ENCODE data around the gene NAGK.
"Not testable (repeated sequence)": the region's sequence is repeated elsewhere in the genome, so short reads cannot be mapped to it uniquely, and the experiment has no call there.

The NAGK gene

DNA sequence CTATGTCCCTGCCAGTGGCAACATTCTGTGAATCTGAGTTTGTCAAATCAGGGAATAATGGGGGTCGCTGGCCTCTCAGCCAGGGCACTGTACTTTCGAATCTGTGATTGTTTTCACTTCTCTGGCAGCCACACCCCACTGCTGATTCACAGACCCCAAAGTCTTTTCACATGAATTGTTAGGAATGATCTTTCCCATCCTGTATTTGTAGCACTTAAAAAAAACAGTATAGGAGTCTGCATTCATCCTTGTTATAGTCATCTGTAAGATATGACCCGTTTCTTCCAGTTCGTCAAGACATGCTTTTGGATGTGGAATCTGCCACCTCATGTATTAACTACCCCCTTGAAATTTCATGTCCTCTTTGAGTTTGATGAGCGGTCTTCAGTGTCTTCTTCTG, 928 bp downstream of the NAGK start:
- DNase-seq (ENCODE audit: low read depth), result no peak

DNA sequence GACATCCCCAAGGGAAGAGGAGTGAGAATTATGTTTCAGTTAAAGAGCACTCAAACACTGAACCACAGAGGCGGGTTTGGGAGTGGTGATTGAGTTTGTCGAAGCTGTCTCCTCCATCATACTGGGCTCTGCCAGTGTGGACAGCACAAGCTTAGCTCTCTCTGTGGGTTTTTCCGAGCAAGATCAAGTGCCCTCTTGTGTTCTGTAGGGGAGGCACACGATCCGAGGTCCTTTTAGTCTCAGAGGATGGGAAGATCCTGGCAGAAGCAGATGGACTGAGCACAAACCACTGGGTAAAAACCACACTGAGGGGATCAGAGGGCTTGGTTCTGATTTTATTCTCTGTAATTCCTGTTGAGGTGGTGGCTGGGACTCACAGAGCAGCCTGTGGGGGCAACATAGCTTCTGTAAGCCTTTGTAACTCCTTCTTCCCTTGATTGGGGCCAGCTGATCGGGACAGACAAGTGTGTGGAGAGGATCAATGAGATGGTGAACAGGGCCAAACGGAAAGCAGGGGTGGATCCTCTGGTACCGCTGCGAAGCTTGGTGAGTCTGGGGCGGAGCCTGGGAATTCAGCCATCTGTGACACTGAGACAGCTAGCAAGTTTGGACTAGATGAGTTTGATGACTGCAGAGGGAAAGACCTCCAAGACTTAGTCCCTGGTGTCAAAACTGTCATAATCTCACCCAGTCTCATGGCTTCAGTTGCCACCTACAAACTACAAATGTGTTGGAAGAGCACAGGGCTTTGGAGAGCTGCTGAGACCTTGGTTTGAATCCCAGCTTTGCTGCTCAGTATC, 2.0 kb downstream of the NAGK start:
- DNase-seq (ENCODE audit: low read depth), result no peak

GRCh38 chr2:71071681-71072398, 3.4 kb downstream of the NAGK start:
- DNase-seq (ENCODE audit: low read depth), result peak; percentile 58

DNA sequence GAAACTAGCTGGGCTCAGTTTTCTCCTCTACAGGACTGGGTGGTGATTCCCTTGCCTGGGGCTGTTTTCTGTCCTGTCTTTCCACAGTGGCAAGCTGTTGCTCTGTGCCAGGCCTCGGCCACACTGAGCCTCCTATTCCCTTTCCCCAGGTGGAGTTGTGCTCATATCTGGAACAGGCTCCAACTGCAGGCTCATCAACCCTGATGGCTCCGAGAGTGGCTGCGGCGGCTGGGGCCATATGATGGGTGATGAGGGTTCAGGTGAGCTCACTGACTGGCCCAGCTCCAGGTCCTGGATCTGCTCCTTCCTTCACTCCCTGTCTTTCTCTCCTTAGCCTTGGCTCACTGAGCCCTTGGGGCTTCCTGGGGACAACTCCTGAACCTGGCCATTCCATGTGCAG, 4.0 kb downstream of the NAGK start:
- DNase-seq (ENCODE audit: low read depth), result no peak

DNA sequence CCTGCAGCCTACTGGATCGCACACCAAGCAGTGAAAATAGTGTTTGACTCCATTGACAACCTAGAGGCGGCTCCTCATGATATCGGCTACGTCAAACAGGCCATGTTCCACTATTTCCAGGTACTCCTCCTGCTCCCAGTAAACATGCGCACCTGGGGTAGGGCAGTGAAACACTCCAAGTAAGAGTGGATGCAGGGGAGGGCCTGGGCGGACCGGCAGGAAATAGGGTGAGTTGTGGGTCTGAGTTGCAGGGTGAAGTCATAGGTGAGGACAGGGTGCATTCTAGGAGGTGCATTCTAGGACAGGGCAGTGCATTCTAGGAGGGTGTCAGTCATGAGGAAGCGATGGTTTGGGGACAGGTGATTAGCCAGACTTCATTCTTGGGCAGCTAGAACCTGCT, 5.0 kb downstream of the NAGK start:
- DNase-seq (ENCODE audit: low read depth), result no peak

- no peak for DNase-seq (ENCODE audit: low read depth)
Measured at GRCh38 chr2:71074893-71075395, 6.5 kb downstream of the NAGK start.

DNA sequence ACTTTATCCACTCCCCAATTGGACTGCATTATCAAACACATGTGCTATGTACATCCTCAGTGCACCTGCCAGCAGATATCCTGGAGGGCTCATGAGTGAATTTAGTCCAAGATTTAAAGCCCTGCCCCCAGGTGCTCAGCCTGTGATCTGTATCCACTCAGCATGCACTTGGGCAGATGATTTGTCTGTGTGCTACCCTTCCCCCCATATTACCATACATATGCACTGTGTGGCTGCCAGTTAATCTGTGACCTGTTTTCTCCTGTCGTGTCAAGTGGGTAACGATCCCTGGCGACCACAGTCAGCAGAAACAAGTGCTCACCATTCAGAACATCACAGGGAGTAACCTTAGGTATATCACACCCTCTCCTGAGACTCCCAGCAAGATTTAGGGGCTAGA, 10.2 kb downstream of the NAGK start:
- no peak for DNase-seq (ENCODE audit: low read depth)

GRCh38 chr2:71082402-71083252, 14.2 kb downstream of the NAGK start:
- no peak for DNase-seq (ENCODE audit: low read depth)

- DNase-seq (ENCODE audit: low read depth), result not testable (repeated sequence)
Measured at GRCh38 chr2:71083297-71083696, 14.8 kb downstream of the NAGK start.

GRCh38 chr2:71083752-71084312, 15.4 kb downstream of the NAGK start:
- not testable (repeated sequence) for DNase-seq (ENCODE audit: low read depth)

- DNase-seq (ENCODE audit: low read depth), result not testable (repeated sequence)
Measured at GRCh38 chr2:71085325-71086003, 17.0 kb downstream of the NAGK start.

DNA sequence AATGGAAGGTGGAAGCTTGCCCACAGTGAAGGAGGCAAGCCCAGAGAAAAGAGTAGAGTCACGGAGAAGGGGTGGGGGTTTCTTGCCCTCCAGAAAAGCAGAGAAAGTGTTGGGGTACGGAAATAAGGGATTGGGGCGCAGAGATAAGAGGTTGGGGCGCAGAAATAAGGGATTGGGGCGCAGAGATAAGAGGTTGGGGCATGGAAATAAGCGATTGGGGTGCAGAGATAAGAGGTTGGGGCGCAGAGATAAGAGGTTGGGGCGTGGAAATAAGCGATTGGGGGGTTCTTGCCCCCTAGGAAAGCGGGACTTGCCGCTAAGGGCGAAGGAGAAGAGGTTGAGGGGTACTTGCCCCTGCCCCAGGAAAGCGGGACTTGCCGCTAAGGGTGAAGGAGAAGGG, 21.0 kb downstream of the NAGK start:
- not testable (repeated sequence) for DNase-seq (ENCODE audit: low read depth)

DNA sequence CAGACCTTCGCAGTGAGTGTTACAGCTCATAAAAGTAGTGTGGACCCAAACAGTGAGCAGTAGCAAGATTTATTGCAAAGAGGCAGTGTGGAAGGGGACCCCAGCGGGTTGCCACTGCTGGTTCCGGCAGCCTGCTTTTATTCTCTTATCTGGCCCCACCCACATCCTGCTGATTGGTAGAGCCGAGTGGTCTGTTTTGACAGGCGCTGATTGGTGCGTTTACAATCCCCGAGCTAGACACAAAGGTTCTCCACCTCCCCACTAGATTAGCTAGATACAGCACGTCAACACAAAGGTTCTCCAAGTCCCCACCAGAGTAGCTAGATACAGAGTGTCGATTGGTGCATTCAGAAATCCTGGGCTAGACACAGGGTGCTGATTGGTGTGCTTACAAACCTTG, 23.4 kb downstream of the NAGK start:
- DNase-seq (ENCODE audit: low read depth), result not testable (repeated sequence)

DNA sequence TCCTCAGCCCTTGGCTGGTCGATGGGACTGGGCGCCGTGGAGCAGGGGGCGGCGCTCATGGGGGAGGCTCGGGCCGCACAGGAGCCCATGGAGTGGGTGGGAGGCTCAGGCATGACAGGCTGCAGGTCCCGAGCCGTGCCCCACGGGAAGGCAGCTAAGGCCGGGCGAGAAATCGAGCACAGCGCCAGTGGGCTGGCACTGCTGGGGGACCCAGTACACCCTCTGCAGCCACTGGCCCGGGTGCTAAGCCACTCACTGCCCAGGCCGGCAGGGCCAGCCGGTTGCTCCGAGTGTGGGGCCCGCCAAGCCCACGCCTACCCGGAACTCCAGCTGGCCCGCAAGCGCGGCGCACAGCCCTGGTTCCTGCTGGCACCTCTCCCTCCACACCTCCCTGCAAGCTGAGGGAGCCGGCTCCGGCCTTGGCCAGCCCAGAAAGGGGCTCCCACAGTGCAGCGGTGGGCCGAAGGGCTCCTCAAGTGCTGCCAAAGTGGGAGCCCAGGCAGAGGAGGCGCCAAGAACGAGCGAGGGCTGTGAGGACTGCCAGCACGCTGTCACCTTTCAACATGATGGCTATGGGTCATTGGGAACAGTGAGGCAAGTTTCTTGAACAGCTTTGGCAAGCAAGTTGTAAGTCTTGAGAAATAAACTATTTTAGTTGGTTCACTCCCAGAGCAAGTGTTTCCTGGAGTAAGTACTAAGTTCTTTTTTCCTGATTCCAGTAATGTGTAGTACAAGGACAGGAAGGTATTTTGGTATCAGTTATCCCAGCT, 24.2 kb downstream of the NAGK start:
- DNase-seq (ENCODE audit: low read depth), result not testable (repeated sequence)

GRCh38 chr2:71100195-71100964, 31.9 kb downstream of the NAGK start:
- no peak for DNase-seq (ENCODE audit: low read depth)

DNA sequence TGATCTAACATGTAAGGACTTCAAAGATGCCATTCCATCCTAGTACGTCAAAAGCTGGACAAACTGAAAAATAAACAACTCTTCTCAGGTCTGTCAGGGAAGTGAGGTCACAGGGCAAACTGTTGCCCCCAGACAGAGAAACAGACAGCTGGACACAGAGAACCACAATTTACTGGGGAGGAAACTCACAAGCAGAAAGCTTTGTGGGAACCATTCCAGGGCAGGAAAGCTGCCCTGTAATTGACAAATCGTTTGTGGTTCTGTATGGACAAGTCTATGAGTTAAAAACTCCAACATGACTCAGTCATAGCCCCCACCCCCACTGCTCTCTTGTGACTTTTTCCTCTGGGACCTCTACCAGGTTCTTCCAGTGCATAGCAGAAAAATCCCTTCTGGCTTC, 33.2 kb downstream of the NAGK start:
- DNase-seq (ENCODE audit: low read depth), result no peak

GRCh38 chr2:71102981-71103681, 34.7 kb downstream of the NAGK start:
- no peak for DNase-seq (ENCODE audit: low read depth)

GRCh38 chr2:71103809-71104208, 35.4 kb downstream of the NAGK start:
- no peak for DNase-seq (ENCODE audit: low read depth)

- DNase-seq (ENCODE audit: low read depth), result not testable (repeated sequence)
Measured at GRCh38 chr2:71106463-71106862, 38.0 kb downstream of the NAGK start.

Measured in T-helper 22 cell (primary cell).